ENCODE measurements around the gene PIGL. TPM values are rescaled to one million over a fixed set of nuclear protein-coding genes. Genes with fewer than 3 reads are reported as not detected.

The PIGL gene
- total and polyA plus RNA-seq, 2 donors (not counting 3 experiments of a cell fraction or from before 2014, with no cell fraction given) = 28.6 to 40.8 TPM

DNA sequence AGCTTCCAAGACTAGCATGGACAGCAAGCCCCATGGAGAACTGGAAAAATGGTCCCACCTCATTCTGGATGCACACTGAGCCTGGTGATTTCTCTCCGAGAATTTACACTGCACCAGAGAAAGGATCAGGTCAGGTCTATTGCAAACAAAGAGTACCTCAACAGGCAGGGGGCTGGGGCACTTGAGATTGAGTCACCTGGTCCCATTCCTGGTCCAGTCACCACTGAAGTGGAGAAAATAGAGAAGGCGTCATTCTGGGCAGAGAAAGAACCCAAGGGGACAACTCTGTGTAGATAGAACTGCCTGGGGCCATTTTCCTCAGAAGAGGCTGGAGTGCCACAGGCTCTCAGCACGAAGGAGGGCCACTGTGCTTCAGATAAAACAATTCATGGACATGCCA is 97.8 kb downstream of the PIGL start:
- ChIA-PET POLR2A (no interaction called here), CTCF (interaction anchor here (1.2 to 3.4 kb wide), 3 partner anchors 9 to 10 kb away, joined by 3 to 10 read pairs (median 3); no protein-coding TSS in a partner anchor)
- Histone ChIP-seq H3K79me2 (ENCODE audit: control insufficient read depth, insufficient read depth, low read length) (no peaks in the 10 kb centered on the region), H3K27me3 (ENCODE audit: control insufficient read depth in 2 of 2, insufficient read depth in 2 of 2, low read length in 2 of 2) (no peaks in the 10 kb centered on the region), H3K4me3 (replicated peaks in 1 of 3; ENCODE audit: insufficient read depth in 1 of 3, low read depth in 1 of 3, low read length in 3 of 3) (no peak overlapping the region), H3K9ac (replicated peaks; ENCODE audit: extremely low read depth, insufficient read depth, low read length) (no peak overlapping the region), H4K20me1 (replicated peaks; ENCODE audit: control insufficient read depth, extremely low read depth, insufficient read depth, low read length) (no peaks in the 10 kb centered on the region), H3K9me3 (replicated peaks; ENCODE audit: control insufficient read depth, insufficient read depth, low read length) (no peaks in the 10 kb centered on the region), H3K9me1 (replicated peaks; ENCODE audit: control insufficient read depth, extremely low read depth, insufficient read depth, low read length) (no peaks in the 10 kb centered on the region), H3K4me2 (ENCODE audit: insufficient read depth, low read length) (no peak overlapping the region), H2AFZ (ENCODE audit: low read depth, low read length) (no peak overlapping the region), H3K4me1 (ENCODE audit: control insufficient read depth, extremely low read depth, insufficient read depth, low read length) (no peaks in the 10 kb centered on the region), H3K27ac (ENCODE audit: insufficient read depth, low read depth, low read length) (no peak overlapping the region), H3K36me3 (ENCODE audit: control insufficient read depth in 2 of 2, extremely low read depth in 1 of 2, insufficient read depth in 2 of 2, low read length in 2 of 2) (no peaks in the 10 kb centered on the region)
- FAIRE-seq (no peak), DNase-seq (ENCODE audit: low read depth, low spot score) (no peak)
- dilution Hi-C loops (cut with MboI; ENCODE audit: extremely low pct_ligation_motif_present, low sequenced_read_pairs) = no loop called here
- TF ChIP-seq POLR2A (IDR thresholded peaks at IDR 0.05; ENCODE audit: low read depth, low read length) (no peak), POLR2AphosphoS5 (IDR thresholded peaks at IDR 0.05; ENCODE audit: insufficient read depth, low read depth, low read length) (no peak), EZH2 (IDR thresholded peaks at IDR 0.05; ENCODE audit: borderline replicate concordance, low read depth, low read length, severe bottlenecking) (no peak)
- TF ChIP-seq, protein P1, sequence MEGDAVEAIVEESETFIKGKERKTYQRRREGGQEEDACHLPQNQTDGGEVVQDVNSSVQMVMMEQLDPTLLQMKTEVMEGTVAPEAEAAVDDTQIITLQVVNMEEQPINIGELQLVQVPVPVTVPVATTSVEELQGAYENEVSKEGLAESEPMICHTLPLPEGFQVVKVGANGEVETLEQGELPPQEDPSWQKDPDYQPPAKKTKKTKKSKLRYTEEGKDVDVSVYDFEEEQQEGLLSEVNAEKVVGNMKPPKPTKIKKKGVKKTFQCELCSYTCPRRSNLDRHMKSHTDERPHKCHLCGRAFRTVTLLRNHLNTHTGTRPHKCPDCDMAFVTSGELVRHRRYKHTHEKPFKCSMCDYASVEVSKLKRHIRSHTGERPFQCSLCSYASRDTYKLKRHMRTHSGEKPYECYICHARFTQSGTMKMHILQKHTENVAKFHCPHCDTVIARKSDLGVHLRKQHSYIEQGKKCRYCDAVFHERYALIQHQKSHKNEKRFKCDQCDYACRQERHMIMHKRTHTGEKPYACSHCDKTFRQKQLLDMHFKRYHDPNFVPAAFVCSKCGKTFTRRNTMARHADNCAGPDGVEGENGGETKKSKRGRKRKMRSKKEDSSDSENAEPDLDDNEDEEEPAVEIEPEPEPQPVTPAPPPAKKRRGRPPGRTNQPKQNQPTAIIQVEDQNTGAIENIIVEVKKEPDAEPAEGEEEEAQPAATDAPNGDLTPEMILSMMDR (IDR thresholded peaks at IDR 0.05; ENCODE audit: extremely low read depth in 1 of 2, insufficient read depth in 1 of 2, low read depth in 1 of 2, low read length in 2 of 2) = no peak
- intact Hi-C loops (cut with micrococcal nuclease) = no loop called here
- BruUV-seq (replicated peaks) = no TSS peak

DNA sequence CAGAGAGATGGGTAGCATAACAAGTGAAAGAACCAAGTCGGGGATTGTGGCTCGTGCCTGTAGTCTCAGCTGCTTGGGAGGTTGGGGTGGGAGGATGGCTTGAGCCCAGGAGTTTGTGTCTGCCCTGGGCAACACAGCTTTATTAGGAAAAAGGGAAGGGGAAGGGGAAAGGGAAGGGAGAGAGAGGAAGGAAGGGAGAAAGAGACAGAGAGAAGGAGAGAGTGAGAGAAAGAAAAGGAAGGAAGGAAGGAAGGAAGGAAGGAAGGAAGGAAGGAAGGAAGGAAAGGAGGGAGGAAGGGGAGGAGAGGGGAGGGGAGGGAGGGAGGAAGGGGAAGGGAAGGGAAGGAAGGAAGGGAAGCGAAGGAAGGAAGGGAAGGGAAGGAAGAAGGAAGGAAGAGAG is 103.0 kb downstream of the PIGL start:
- intact Hi-C loops (cut with micrococcal nuclease) (no loop called here), dilution Hi-C loops (cut with MboI; ENCODE audit: extremely low pct_ligation_motif_present, low sequenced_read_pairs) (no loop called here)
- H2AFZ ChIP-seq (ENCODE audit: low read depth, low read length) = no peak overlapping the region
- TF ChIP-seq FOS (IDR thresholded peaks at IDR 0.05; ENCODE audit: borderline replicate concordance, insufficient read depth, low read length) = no peak
- TF ChIP-seq, protein P2, sequence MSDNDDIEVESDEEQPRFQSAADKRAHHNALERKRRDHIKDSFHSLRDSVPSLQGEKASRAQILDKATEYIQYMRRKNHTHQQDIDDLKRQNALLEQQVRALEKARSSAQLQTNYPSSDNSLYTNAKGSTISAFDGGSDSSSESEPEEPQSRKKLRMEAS (IDR thresholded peaks at IDR 0.05; ENCODE audit: insufficient read depth, insufficient read length) = no peak
- TF ChIP-seq GATA2 (IDR thresholded peaks at IDR 0.05; ENCODE audit: insufficient read depth, insufficient read length, low read depth, low read length) = no peak
- no peak for TF ChIP-seq JUN (IDR thresholded peaks at IDR 0.05; ENCODE audit: borderline replicate concordance, insufficient read depth, insufficient read length, low read depth)
- TF ChIP-seq POLR2A (IDR thresholded peaks at IDR 0.05; ENCODE audit: low read depth, low read length) = no peak
- TF ChIP-seq POLR2AphosphoS5 (IDR thresholded peaks at IDR 0.05; ENCODE audit: insufficient read depth, low read depth, low read length) = no peak
- no peak for TF ChIP-seq EZH2 (IDR thresholded peaks at IDR 0.05; ENCODE audit: borderline replicate concordance, low read depth, low read length, severe bottlenecking)
- TF ChIP-seq MYC (IDR thresholded peaks at IDR 0.05; ENCODE audit: low read depth, low read length) = no peak
- TF ChIP-seq, protein P1 (IDR thresholded peaks at IDR 0.05; ENCODE audit: extremely low read depth in 1 of 2, insufficient read depth in 1 of 2, low read depth in 1 of 2, low read length in 2 of 2) = no peak
- H3K4me2 ChIP-seq (ENCODE audit: insufficient read depth, low read length) = no peak overlapping the region
- no peaks in the 10 kb centered on the region for H3K9me1 ChIP-seq (replicated peaks; ENCODE audit: control insufficient read depth, extremely low read depth, insufficient read depth, low read length)
- no peaks in the 10 kb centered on the region for H4K20me1 ChIP-seq (replicated peaks; ENCODE audit: control insufficient read depth, extremely low read depth, insufficient read depth, low read length)
- H3K27me3 ChIP-seq (ENCODE audit: control insufficient read depth in 2 of 2, insufficient read depth in 2 of 2, low read length in 2 of 2) = no peaks in the 10 kb centered on the region
- H3K9me3 ChIP-seq (replicated peaks; ENCODE audit: control insufficient read depth, insufficient read depth, low read length) = no peaks in the 10 kb centered on the region
- no peak overlapping the region for H3K27ac ChIP-seq (ENCODE audit: insufficient read depth, low read depth, low read length)
- H3K79me2 ChIP-seq (ENCODE audit: control insufficient read depth, insufficient read depth, low read length) = no peaks in the 10 kb centered on the region
- FAIRE-seq = no peak
- H3K36me3 ChIP-seq (ENCODE audit: control insufficient read depth in 2 of 2, extremely low read depth in 1 of 2, insufficient read depth in 2 of 2, low read length in 2 of 2) = no peaks in the 10 kb centered on the region
- CTCF ChIA-PET = interaction anchor here (1.4 kb wide), 1 partner anchor 44 kb away, joined by 3 read pairs; no protein-coding TSS in a partner anchor
- no peak overlapping the region for H3K4me3 ChIP-seq (replicated peaks in 1 of 3; ENCODE audit: insufficient read depth in 1 of 3, low read depth in 1 of 3, low read length in 3 of 3)
- no TSS peak for BruUV-seq (replicated peaks)
- no peak overlapping the region for H3K9ac ChIP-seq (replicated peaks; ENCODE audit: extremely low read depth, insufficient read depth, low read length)
- no peaks in the 10 kb centered on the region for H3K4me1 ChIP-seq (ENCODE audit: control insufficient read depth, extremely low read depth, insufficient read depth, low read length)
- POLR2A ChIA-PET = no interaction called here
- DNase-seq (ENCODE audit: low read depth, low spot score) = no peak

Data from endothelial cell of umbilical vein (primary cell).